ENCODE data around the gene PIGU.

- TF ChIP-seq CTCF (IDR thresholded peaks at IDR 0.05; ENCODE audit: low read depth, low read length, missing input control) = no peak
- no peak for TF ChIP-seq RAD21 (IDR thresholded peaks at IDR 0.05)
- no peak for TF ChIP-seq GABPA (IDR thresholded peaks at IDR 0.05 in 1 of 2, conservative IDR thresholded peaks at IDR 0.05 in 1 of 2)
- no peak for TF ChIP-seq REST (IDR thresholded peaks at IDR 0.05)
- TF ChIP-seq ZBTB33 (IDR thresholded peaks at IDR 0.05) = no peak
- no peak for TF ChIP-seq MAX (IDR thresholded peaks at IDR 0.05)
Measured at GRCh38 chr20:34622821-34623451, 54.0 kb downstream of the PIGU start.
